GM12878 (cell line): ENCODE results near the gene FGF12. TPM values are rescaled to one million over a fixed set of nuclear protein-coding genes. Genes with fewer than 3 reads are reported as not detected.

Experiments used
- ATAC-seq: fragments of 200-7000 bp; cut with Tn5 transposase; 3 replicates; pipeline ENCODE4 v1.9.1; 2020; ENCODE audit warnings: mild to moderate bottlenecking, moderate library complexity
- BruUV-seq: library from RNA; stranded (reverse); fragments of 400-500 nt; replicated peaks from 2 replicates; lab custom pipeline; 2021; lab: Mats Ljungman, UMichigan
- CTCF ChIA-PET: fragments of 300-600 bp; sonication (Branson Sonifier 250); formaldehyde crosslinking; extraction: SDS; loops from one replicate; lab custom pipeline; 2021; ENCODE audit warnings: inconsistent platforms; lab: Yijun Ruan, JAX
- POLR2A ChIA-PET: fragments of 350-600 bp; formaldehyde crosslinking; extraction: SDS; loops from one replicate; lab custom pipeline; 2021; ENCODE audit warnings: inconsistent platforms; lab: Charles Lee
- RAD21 ChIA-PET: fragments of 300-600 bp; sonication (Branson Sonifier 250); formaldehyde crosslinking; loops from one replicate; lab custom pipeline; 2023; ENCODE audit warnings: antibody characterized with exemption; ENCODE audit not compliant: unreplicated experiment; lab: Charles Lee
- SMC1A ChIA-PET: fragments of 300-600 bp; sonication (Branson Sonifier 250); formaldehyde crosslinking; loops from one replicate; lab custom pipeline; 2023; ENCODE audit not compliant: unreplicated experiment, uncharacterized antibody; lab: Charles Lee
- DNase-seq: peaks from one replicate; pipeline ENCODE4 v3.0.0-alpha.2; 2011; ENCODE audit warnings: low read depth, low spot score
- FAIRE-seq: peaks from 3 replicates; lab custom pipeline; 2011; peaks lifted over from hg19 to GRCh38; lab: Jason Lieb, UNC
- H2AFZ ChIP-seq: 2 replicates; pipeline ENCODE4 v1.6.0; 2011; ENCODE audit warnings: low read depth, low read length, control low read depth; ENCODE audit not compliant: control insufficient read depth
- H3K27ac ChIP-seq: 2 replicates; pipeline ENCODE4 v1.5.1; 2011; ENCODE audit warnings: control low read depth; ENCODE audit not compliant: control insufficient read depth, insufficient read depth
- H3K27me3 ChIP-seq, 2 experiments: replicated peaks in 1 of 2; 2 replicates each; pipeline versions ENCODE4 v1.6.0 to v1.6.1; 2011; ENCODE audit warnings: low read length in 1 of 2; ENCODE audit not compliant: control insufficient read depth in 2 of 2, insufficient read depth in 2 of 2
- H3K36me3 ChIP-seq, 2 experiments: 2 replicates each; pipeline ENCODE4 v1.5.1; 2011; ENCODE audit warnings: low read length in 1 of 2; ENCODE audit not compliant: control insufficient read depth in 2 of 2, insufficient read depth in 2 of 2
- H3K4me1 ChIP-seq: 2 replicates; pipeline ENCODE4 v1.6.1; 2011; ENCODE audit warnings: mild to moderate bottlenecking, low read length, moderate library complexity, mixed read lengths; ENCODE audit not compliant: control insufficient read depth, insufficient read depth
- H3K4me2 ChIP-seq: 2 replicates; pipeline ENCODE4 v1.6.0; 2011; ENCODE audit warnings: control low read depth; ENCODE audit not compliant: control insufficient read depth, insufficient read depth
- H3K4me3 ChIP-seq: fragments of 200-600 bp; sonication (generic); 2 replicates; pipeline ENCODE4 v1.5.1; 2016
- H3K79me2 ChIP-seq: 2 replicates; pipeline ENCODE4 v1.6.0; 2011; ENCODE audit warnings: low read length; ENCODE audit not compliant: control insufficient read depth, insufficient read depth
- H3K9ac ChIP-seq: 2 replicates; pipeline ENCODE4 v1.8.0; 2011; ENCODE audit warnings: low read length, control low read depth, mixed read lengths; ENCODE audit not compliant: control insufficient read depth, insufficient read depth
- H3K9me3 ChIP-seq: replicated peaks from 3 replicates; pipeline ENCODE4 v1.5.1; 2011; ENCODE audit warnings: mild to moderate bottlenecking, low read length; ENCODE audit not compliant: control insufficient read depth, insufficient read depth
- H4K20me1 ChIP-seq: 2 replicates; pipeline ENCODE4 v1.6.0; 2011; ENCODE audit not compliant: control insufficient read depth, insufficient read depth
- BCLAF1 ChIP-seq: fragments of 450-650 bp; IDR thresholded peaks from 2 replicates; pipeline ENCODE4 v1.6.1; 2017; ENCODE audit warnings: antibody characterized with exemption, mild to moderate bottlenecking, moderate library complexity
- CHD2 ChIP-seq: IDR thresholded peaks from 2 replicates; pipeline ENCODE4 v1.6.1; 2011; ENCODE audit warnings: low read depth, low read length, improper control_type of control experiment, borderline replicate concordance
- JUNB ChIP-seq: IDR thresholded peaks from 2 replicates; pipeline ENCODE4 v1.6.1; 2016; ENCODE audit warnings: antibody characterized with exemption, mild to moderate bottlenecking
- SKIL ChIP-seq: fragments of 450-650 bp; IDR thresholded peaks from 2 replicates; pipeline ENCODE4 v1.6.1; 2017; ENCODE audit warnings: mild to moderate bottlenecking, low read depth, inconsistent platforms; ENCODE audit not compliant: poor library complexity, severe bottlenecking
- YY1 ChIP-seq: IDR thresholded peaks from 2 replicates; pipeline ENCODE4 v1.6.1; 2011; ENCODE audit warnings: low read depth, mild to moderate bottlenecking, low read length
- ZBTB11 ChIP-seq: fragments of 450-650 bp; formaldehyde crosslinking; IDR thresholded peaks from 2 replicates; pipeline ENCODE4 v1.5.0; 2022; ENCODE audit warnings: mild to moderate bottlenecking, missing genetic modification characterization
- ZNF217 ChIP-seq: fragments of 450-650 bp; IDR thresholded peaks from 2 replicates; pipeline ENCODE4 v1.6.1; 2017; ENCODE audit warnings: antibody characterized with exemption, mild to moderate bottlenecking
- WGBS: methylation state at CpG from one replicate; pipeline ENCODE4 v1.1.6; 2016; ENCODE audit warnings: low lambda C conversion rate; ENCODE audit not compliant: insufficient replicate concordance, insufficient coverage; ENCODE audit errors: missing lambda C conversion rate; 5-methylcytosine and 5-hydroxymethylcytosine counted together
- in situ Hi-C: fragments of 300-500 bp; cut with MboI; formaldehyde crosslinking; loops from 9 replicates; pipeline ENCODE4 v1.14.3; 2018; ENCODE audit warnings: mixed read lengths
- intact Hi-C: fragments of 100-400 bp; cut with micrococcal nuclease; formaldehyde crosslinking; loops from one replicate; pipeline ENCODE4 v1.14.2; 2022; ENCODE audit not compliant: unreplicated experiment
- polyA plus RNA-seq, 11 experiments: library from polyadenylated mRNA; depleted of rRNA in 4 of 11; unstranded in 6 of 11; stranded (reverse) in 5 of 11; fragments of >200 nt; fragmentation: Nextera tagmentation in 4 of 11; fragmentation: Illumina TruSeq in 1 of 11; extraction: Ambion mirVana in 4 of 11; extraction: Trizol in 1 of 11; gene quantifications; 1 replicate in 1 of 11; 2 replicates in 10 of 11; pipeline versions ENCODE4 v1.2.1 to v1.2.3, GENCODE V29; 2011 to 2016; ENCODE audit warnings: inconsistent platforms in 2 of 11, missing spikeins in 2 of 11, low read depth in 1 of 11
- total RNA-seq, 4 experiments: library from RNA; depleted of rRNA in 3 of 4; stranded (reverse); fragments of >200 nt in 3 of 4; fragmentation: Illumina TruSeq in 1 of 4; extraction: Trizol in 1 of 4; gene quantifications; 2 replicates each; pipeline versions ENCODE4 v1.2.1 to v1.2.3, GENCODE V29; 2013 to 2021

FGF12 gene
- total and polyA plus RNA-seq, 10 of the 15 experiments (the other 5 are each of a cell fraction or from before 2014, with no cell fraction given), result 0.03 to 0.43 (median 0.13) TPM; not detected in 7

GRCh38 chr3:192516820-192517219, 210.5 kb downstream of the FGF12 start:
- Histone ChIP-seq H3K4me2 (no peak overlapping the region), H3K4me1 (no peaks in the 10 kb centered on the region), H3K79me2 (no peaks in the 10 kb centered on the region), H3K9me3 (no peaks in the 10 kb centered on the region), H4K20me1 (no peaks in the 10 kb centered on the region), H3K9ac (no peak overlapping the region), H3K36me3 (no peaks in the 10 kb centered on the region), H3K27ac (no peak overlapping the region), H3K4me3 (no peak overlapping the region), H2AFZ (no peak overlapping the region), H3K27me3 (peaks cover 1 to 14% of the 10 kb centered on the region in 2 experiments; a peak in 3 of 4 replicates)
- in situ Hi-C loops, result no loop called here
- DNase-seq (no peak), ATAC-seq (no peak), FAIRE-seq (no peak)
- ChIA-PET SMC1A (no interaction called here), RAD21 (no interaction called here), CTCF (no interaction called here), POLR2A (no interaction called here)
- no TSS peak for BruUV-seq
- intact Hi-C loops, result no loop called here
- 42% methylated on average over 7 of the region's 7 CpGs for WGBS
- no peak for TF ChIP-seq SKIL

- BruUV-seq, result no TSS peak
- RAD21 ChIA-PET, result no interaction called here
- no peak overlapping the region for H2AFZ ChIP-seq
- TF ChIP-seq JUNB, result no peak
- no peak for TF ChIP-seq ZBTB11 (CRISPR knock-in tag)
- no peak for TF ChIP-seq YY1
- TF ChIP-seq CHD2, result no peak
- TF ChIP-seq ZNF217, result no peak
- TF ChIP-seq BCLAF1, result no peak
These were observed 211.7 kb downstream of the FGF12 start for GRCh38 chr3:192515664-192516045.

More at GRCh38 chr3:192515664-192516045, 211.7 kb downstream of the FGF12 start:
- SMC1A ChIA-PET, result no interaction called here
- POLR2A ChIA-PET, result no interaction called here
- no peak for ATAC-seq
- no peak overlapping the region for H3K27ac ChIP-seq
- no peaks in the 10 kb centered on the region for H3K79me2 ChIP-seq
- H3K4me3 ChIP-seq, result no peak overlapping the region
- H3K27me3 ChIP-seq, result peaks cover 1 to 14% of the 10 kb centered on the region in 2 experiments; a peak in 3 of 4 replicates
- CTCF ChIA-PET, result interaction anchor here (0.6 kb wide), 1 partner anchor 1619 kb away, joined by 3 read pairs; no protein-coding TSS in a partner anchor
- no peak for DNase-seq
- no peak overlapping the region for H3K9ac ChIP-seq
- no peak overlapping the region for H3K4me2 ChIP-seq
- no peaks in the 10 kb centered on the region for H3K4me1 ChIP-seq
- H4K20me1 ChIP-seq, result no peaks in the 10 kb centered on the region
- no peaks in the 10 kb centered on the region for H3K36me3 ChIP-seq
- WGBS, result 7% methylated on average over 10 of the region's 10 CpGs
- no peak for FAIRE-seq
- in situ Hi-C loops, result no loop called here
- no peaks in the 10 kb centered on the region for H3K9me3 ChIP-seq
- intact Hi-C loops, result no loop called here
